Measurements from ENCODE around the gene MARCO. TPM values are rescaled to one million over a fixed set of nuclear protein-coding genes. Genes with fewer than 3 reads are reported as not detected.

The MARCO gene, protein sequence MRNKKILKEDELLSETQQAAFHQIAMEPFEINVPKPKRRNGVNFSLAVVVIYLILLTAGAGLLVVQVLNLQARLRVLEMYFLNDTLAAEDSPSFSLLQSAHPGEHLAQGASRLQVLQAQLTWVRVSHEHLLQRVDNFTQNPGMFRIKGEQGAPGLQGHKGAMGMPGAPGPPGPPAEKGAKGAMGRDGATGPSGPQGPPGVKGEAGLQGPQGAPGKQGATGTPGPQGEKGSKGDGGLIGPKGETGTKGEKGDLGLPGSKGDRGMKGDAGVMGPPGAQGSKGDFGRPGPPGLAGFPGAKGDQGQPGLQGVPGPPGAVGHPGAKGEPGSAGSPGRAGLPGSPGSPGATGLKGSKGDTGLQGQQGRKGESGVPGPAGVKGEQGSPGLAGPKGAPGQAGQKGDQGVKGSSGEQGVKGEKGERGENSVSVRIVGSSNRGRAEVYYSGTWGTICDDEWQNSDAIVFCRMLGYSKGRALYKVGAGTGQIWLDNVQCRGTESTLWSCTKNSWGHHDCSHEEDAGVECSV
- not detected in 2 replicates for total RNA-seq

DNA sequence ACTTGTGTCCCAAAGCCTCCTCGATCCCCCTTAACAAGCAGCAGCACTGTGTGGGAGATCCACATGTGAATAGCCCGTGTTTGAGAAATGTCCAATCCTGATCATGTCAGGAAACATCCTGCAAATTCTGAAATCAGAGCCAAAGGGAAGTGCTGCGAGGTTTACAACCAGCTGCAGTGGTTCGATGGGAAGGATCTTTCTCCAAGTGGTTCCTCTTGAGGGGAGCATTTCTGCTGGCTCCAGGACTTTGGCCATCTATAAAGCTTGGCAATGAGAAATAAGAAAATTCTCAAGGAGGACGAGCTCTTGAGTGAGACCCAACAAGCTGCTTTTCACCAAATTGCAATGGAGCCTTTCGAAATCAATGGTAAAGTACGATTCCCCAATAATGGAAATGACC, at the start of gene MARCO:
MARCO (plus strand) TSS at position 164 of the 400 bp plus-strand sequence; CDS start at position 271, 107 bp downstream.

Other genes starting within 250 kb of the MARCO start
- 0.37 TPM in 1 of 2 replicates, not detected in the other for gene EN1, start 94.5 kb upstream of the MARCO start, total RNA-seq
- gene C1QL2, start 216.6 kb downstream of the MARCO start, total RNA-seq = not detected in 2 replicates

Measured in cardiac ventricle fibroblast (primary cell).